Smooth muscle cell (in vitro differentiated cells): ENCODE measurements around the gene ZMIZ1. TPM values are rescaled to one million over a fixed set of nuclear protein-coding genes. Genes with fewer than 3 reads are reported as not detected.
A peak's percentile ranks its signal among the peaks of the same experiment; 100 is the strongest.

ENCODE experiments used
- DNase-seq: peaks from one replicate; lab custom pipeline; 2025; ENCODE audit not compliant: unreplicated experiment; lab: John Stamatoyannopoulos, UW
- H2AFZ ChIP-seq: fragments of 200-600 bp; sonication (generic); 2 replicates; pipeline ENCODE4 v1.6.0; 2016; ENCODE audit warnings: antibody characterized with exemption, low read depth, mild to moderate bottlenecking
- H3F3A ChIP-seq: fragments of 200-600 bp; sonication (generic); 2 replicates; pipeline ENCODE4 v1.6.0; 2017; ENCODE audit warnings: antibody characterized with exemption, low read depth
- H3K27ac ChIP-seq: fragments of 200-600 bp; sonication (generic); 2 replicates; pipeline ENCODE4 v1.5.1; 2016; ENCODE audit warnings: low read depth, mild to moderate bottlenecking
- H3K27me3 ChIP-seq: fragments of 200-600 bp; sonication (generic); 2 replicates; pipeline ENCODE4 v1.6.1; 2016; ENCODE audit warnings: low read depth, mild to moderate bottlenecking
- H3K36me3 ChIP-seq: fragments of 200-600 bp; sonication (generic); 2 replicates; pipeline ENCODE4 v1.5.1; 2016; ENCODE audit warnings: low read depth
- H3K4me1 ChIP-seq: fragments of 200-600 bp; sonication (generic); 2 replicates; pipeline ENCODE4 v1.5.1; 2016; ENCODE audit warnings: low read depth
- H3K4me2 ChIP-seq: fragments of 200-600 bp; sonication (generic); 2 replicates; pipeline ENCODE4 v1.6.0; 2016; ENCODE audit warnings: mild to moderate bottlenecking
- H3K4me3 ChIP-seq: fragments of 200-600 bp; sonication (generic); 2 replicates; pipeline ENCODE4 v1.5.1; 2016; ENCODE audit warnings: mild to moderate bottlenecking
- H3K79me2 ChIP-seq: fragments of 200-600 bp; sonication (generic); 2 replicates; pipeline ENCODE4 v1.6.0; 2016; ENCODE audit warnings: low read depth, mild to moderate bottlenecking
- H3K9ac ChIP-seq: fragments of 200-600 bp; sonication (generic); 2 replicates; pipeline ENCODE4 v1.6.0; 2016; ENCODE audit warnings: low read depth
- H3K9me3 ChIP-seq: fragments of 200-600 bp; sonication (generic); replicated peaks from 2 replicates; pipeline ENCODE4 v1.5.1; 2016; ENCODE audit warnings: low read depth
- H4K20me1 ChIP-seq: fragments of 200-600 bp; sonication (generic); 2 replicates; pipeline ENCODE4 v1.6.0; 2016; ENCODE audit warnings: low read depth
- CTCF ChIP-seq: fragments of 200-600 bp; sonication (generic); IDR thresholded peaks from 2 replicates; pipeline ENCODE4 v1.5.1; 2017; ENCODE audit warnings: borderline replicate concordance, mild to moderate bottlenecking, antibody characterized with exemption; ENCODE audit not compliant: insufficient read depth, poor library complexity, severe bottlenecking
- WGBS: methylation state at CpG from one replicate; pipeline ENCODE4 v1.1.7; 2016; ENCODE audit warnings: low lambda C conversion rate; 5-methylcytosine and 5-hydroxymethylcytosine counted together
- polyA plus RNA-seq: library from polyadenylated mRNA; unstranded; fragments of >200 nt; fragmentation: Nextera tagmentation; extraction: Ambion mirVana; gene quantifications from 2 replicates; pipeline ENCODE4 v1.2.1, GENCODE V29; 2016
- total RNA-seq: library from RNA; depleted of rRNA; stranded (reverse); fragments of >200 nt; gene quantifications from 2 replicates; pipeline ENCODE4 v1.2.3, GENCODE V29; 2014

Gene ZMIZ1
- total and polyA plus RNA-seq, 2 experiments from 2014 or later = 24.2 to 31.3 TPM

GRCh38 chr10:79266084-79266483, 197.3 kb downstream of the ZMIZ1 start:
- Histone ChIP-seq H3K4me2 (peak overlapping the region; percentile 39), H3F3A (peaks cover 19% of the 10 kb centered on the region), H2AFZ (no peak overlapping the region), H3K27ac (peak overlapping the region; percentile 98), H3K9me3 (no peaks in the 10 kb centered on the region), H3K9ac (peak overlapping the region; percentile 87), H3K36me3 (no peaks in the 10 kb centered on the region), H4K20me1 (peaks cover 64% of the 10 kb centered on the region), H3K4me3 (no peak overlapping the region), H3K27me3 (no peaks in the 10 kb centered on the region), H3K4me1 (peaks cover 13% of the 10 kb centered on the region), H3K79me2 (peaks cover 20% of the 10 kb centered on the region)
- no peak for TF ChIP-seq CTCF
- DNase-seq = no peak
- 78% methylated on average over 6 of the region's 6 CpGs for WGBS

- no peak for TF ChIP-seq CTCF
- Histone ChIP-seq H3K4me1 (peaks cover 8% of the 10 kb centered on the region), H2AFZ (no peak overlapping the region), H3K4me3 (no peak overlapping the region), H3K27me3 (no peaks in the 10 kb centered on the region), H3K9ac (peak overlapping the region; percentile 87), H3K9me3 (no peaks in the 10 kb centered on the region), H3F3A (peaks cover 19% of the 10 kb centered on the region), H4K20me1 (peaks cover 64% of the 10 kb centered on the region), H3K79me2 (peaks cover 26% of the 10 kb centered on the region), H3K27ac (peak overlapping the region; percentile 98), H3K4me2 (peak overlapping the region; percentile 71), H3K36me3 (no peaks in the 10 kb centered on the region)
- peak; percentile 42 for DNase-seq
- WGBS = 34% methylated on average over 11 of the region's 11 CpGs
Measured at GRCh38 chr10:79266543-79267312, 198.0 kb downstream of the ZMIZ1 start.

DNA sequence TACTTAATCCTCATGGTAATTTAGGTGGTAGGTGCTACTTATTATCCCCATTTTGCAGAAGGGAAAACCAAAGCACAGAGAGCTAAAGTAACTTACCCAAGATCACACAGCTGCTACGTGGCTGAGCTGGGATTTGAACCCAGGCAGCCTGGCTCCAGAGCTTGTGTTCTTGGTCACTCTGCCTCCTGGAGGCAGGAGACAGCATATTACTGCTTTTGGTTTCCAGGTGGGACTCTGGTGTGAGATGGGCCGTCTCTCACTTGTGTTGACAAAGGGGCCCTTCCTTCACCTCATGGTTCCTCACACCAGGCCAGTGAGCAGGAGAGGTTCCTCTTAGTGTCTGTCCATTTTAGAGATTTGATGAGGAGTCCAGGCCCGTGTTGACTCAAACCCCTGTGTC, 198.7 kb downstream of the ZMIZ1 start:
- peak overlapping the region; percentile 71 for H3K4me2 ChIP-seq
- peaks cover 32% of the 10 kb centered on the region for H3K79me2 ChIP-seq
- peaks cover 64% of the 10 kb centered on the region for H4K20me1 ChIP-seq
- H3K36me3 ChIP-seq = no peaks in the 10 kb centered on the region
- no peaks in the 10 kb centered on the region for H3K27me3 ChIP-seq
- H3K4me1 ChIP-seq = peaks cover 8% of the 10 kb centered on the region
- H2AFZ ChIP-seq = no peak overlapping the region
- no peak for DNase-seq
- H3K9me3 ChIP-seq = no peaks in the 10 kb centered on the region
- H3K27ac ChIP-seq = peak overlapping the region; percentile 98
- peak; percentile 4 for TF ChIP-seq CTCF
- peak overlapping the region; percentile 46 for H3K9ac ChIP-seq
- H3F3A ChIP-seq = peaks cover 19% of the 10 kb centered on the region
- H3K4me3 ChIP-seq = no peak overlapping the region
- WGBS = 80% methylated on average over 3 of the region's 3 CpGs
